Panc1 (cell line): ENCODE measurements around the gene SOCS1. TPM values are rescaled to one million over a fixed set of nuclear protein-coding genes. Genes with fewer than 3 reads are reported as not detected.

Experiments
- ATAC-seq: fragments of 200-7000 bp; cut with Tn5 transposase; 2 replicates; pipeline ENCODE4 v1.9.1; 2020; ENCODE audit warnings: mild to moderate bottlenecking, moderate library complexity
- BruUV-seq: library from RNA; stranded (reverse); fragments of 400-500 nt; replicated peaks from 2 replicates; lab custom pipeline; 2021; lab: Mats Ljungman, UMichigan
- CTCF ChIA-PET: fragments of 300-600 bp; sonication (Branson Sonifier 250); formaldehyde crosslinking; loops from one replicate; lab custom pipeline; 2022; ENCODE audit warnings: antibody characterized with exemption; lab: Charles Lee
- POLR2A ChIA-PET: fragments of 300-600 bp; sonication (Branson Sonifier 250); formaldehyde crosslinking; loops from one replicate; lab custom pipeline; 2022; ENCODE audit warnings: antibody characterized with exemption; lab: Charles Lee
- DNase-seq: peaks from one replicate; pipeline ENCODE4 v3.0.0-alpha.2; 2010; ENCODE audit warnings: low read depth, low spot score
- H3K27ac ChIP-seq: 2 replicates; pipeline ENCODE4 v1.5.1; 2011; ENCODE audit warnings: mild to moderate bottlenecking, low read length, inconsistent platforms
- H3K27me3 ChIP-seq: fragments of 200-500 bp; sonication (Bioruptor generic); 2 replicates; pipeline ENCODE4 v1.6.0; 2014; ENCODE audit warnings: low read length, inconsistent platforms; ENCODE audit not compliant: control insufficient read depth, insufficient read depth
- H3K36me3 ChIP-seq: fragments of 200-500 bp; sonication (Bioruptor generic); 2 replicates; pipeline ENCODE4 v1.5.1; 2014; ENCODE audit warnings: inconsistent platforms, mild to moderate bottlenecking, low read length, moderate library complexity; ENCODE audit not compliant: control insufficient read depth, insufficient read depth
- H3K4me1 ChIP-seq: 2 replicates; pipeline ENCODE4 v1.5.1; 2011; ENCODE audit warnings: inconsistent platforms, mild to moderate bottlenecking, low read length, moderate library complexity; ENCODE audit not compliant: control insufficient read depth, insufficient read depth
- H3K4me3 ChIP-seq, 2 experiments: 2 replicates each; pipeline ENCODE4 v1.5.1; 2011 to 2012; ENCODE audit warnings: low read depth in 2 of 2, low read length in 2 of 2, mild to moderate bottlenecking in 2 of 2, inconsistent platforms in 1 of 2, moderate library complexity in 1 of 2
- H3K9me3 ChIP-seq: fragments of 200-500 bp; sonication (Bioruptor generic); 2 replicates; pipeline ENCODE4 v1.5.1; 2014; ENCODE audit warnings: low read depth, mild to moderate bottlenecking, inconsistent platforms, low read length, moderate library complexity; ENCODE audit not compliant: control insufficient read depth, insufficient read depth
- CTCF ChIP-seq: fragments of 450-650 bp; IDR thresholded peaks from 2 replicates; pipeline ENCODE4 v1.5.1; 2017; ENCODE audit warnings: mild to moderate bottlenecking
- POLR2AphosphoS5 ChIP-seq: IDR thresholded peaks from 2 replicates; pipeline ENCODE4 v1.6.1; 2012; ENCODE audit warnings: mild to moderate bottlenecking, low read depth, low read length, moderate library complexity
- REST ChIP-seq, 2 experiments: IDR thresholded peaks; 2 replicates each; pipeline ENCODE4 v1.6.1; 2011 to 2012; ENCODE audit warnings: low read depth in 2 of 2, control low read depth in 1 of 2, low read length in 1 of 2, mild to moderate bottlenecking in 1 of 2, moderate library complexity in 1 of 2; ENCODE audit not compliant: insufficient read depth in 1 of 2
- SIN3A ChIP-seq: IDR thresholded peaks from 2 replicates; pipeline ENCODE4 v1.6.1; 2012; ENCODE audit warnings: low read depth, mild to moderate bottlenecking, low read length, moderate library complexity, borderline replicate concordance; ENCODE audit not compliant: insufficient read depth
- TCF7L2 ChIP-seq: IDR thresholded peaks from 2 replicates; pipeline ENCODE4 v1.6.1; 2011; ENCODE audit warnings: mild to moderate bottlenecking, low read depth, low read length, inconsistent platforms
- in situ Hi-C: cut with HindIII; loops from 2 replicates; pipeline ENCODE4 v1.10.0; 2016; ENCODE audit warnings: low sequenced_read_pairs, low pct_unique_long_range_greater_than_20kb
- intact Hi-C: fragments of 100-400 bp; cut with micrococcal nuclease; formaldehyde crosslinking; loops from one replicate; pipeline ENCODE4 v1.10.0; 2022; ENCODE audit not compliant: unreplicated experiment
- total RNA-seq: library from RNA; stranded (reverse); gene quantifications from one replicate; pipeline ENCODE4 v1.2.1, GENCODE V29; 2021; ENCODE audit not compliant: unreplicated experiment

SOCS1 gene
- total RNA-seq, 1 experiment from 2014 or later = 4.8 TPM

GRCh38 chr16:11254913-11255736 is 879 bp downstream of the SOCS1 start:
- intact Hi-C loops = loop anchor here (5.0 kb wide), 2 partner anchors 102 to 303 kb away; no protein-coding TSS in a partner anchor
- peak overlapping the region; percentile 66 to 70 for H3K4me3 ChIP-seq
- TF ChIP-seq SIN3A (0 out of 2 replicates have a peak, but pooled peaks have one; percentile 20), POLR2AphosphoS5 (no peak)
- no TSS peak for BruUV-seq
- no peaks in the 10 kb centered on the region for H3K27me3 ChIP-seq
- CTCF ChIA-PET = interaction anchor here (0.5 to 2.3 kb wide), 17 partner anchors 9 to 291 kb away, joined by 3 to 17 read pairs (median 4); no protein-coding TSS in a partner anchor
- no peak for DNase-seq
- 0 out of 2 replicates have a peak, but pooled peaks have one; percentile 12 for ATAC-seq
- H3K27ac ChIP-seq = peak overlapping the region; percentile 49; the same call in 1 of the 2 replicates
- peaks cover 15% of the 10 kb centered on the region for H3K4me1 ChIP-seq
- in situ Hi-C loops = no loop called here
- POLR2A ChIA-PET = interaction anchor here (0.6 to 1.3 kb wide), 8 partner anchors 10 to 288 kb away, joined by 3 to 8 read pairs (median 4); no protein-coding TSS in a partner anchor
- H3K36me3 ChIP-seq = no peaks in the 10 kb centered on the region
- no peaks in the 10 kb centered on the region for H3K9me3 ChIP-seq

GRCh38 chr16:11253995-11254912 is 1.8 kb downstream of the SOCS1 start:
- TSS peak; percentile 88 for BruUV-seq
- ATAC-seq (no peak), DNase-seq (no peak)
- Histone ChIP-seq H3K27ac (peak overlapping the region; percentile 54; the same call in 1 of the 2 replicates), H3K9me3 (no peaks in the 10 kb centered on the region), H3K4me1 (peaks cover 14% of the 10 kb centered on the region), H3K27me3 (no peaks in the 10 kb centered on the region), H3K4me3 (peak overlapping the region; percentile 66 to 70), H3K36me3 (no peaks in the 10 kb centered on the region)
- TF ChIP-seq TCF7L2 (no peak), REST (IDR thresholded peaks at IDR 0.05; ENCODE audit: insufficient read depth in 1 of 2, low read depth in 2 of 2, low read length in 1 of 2) (no peak), POLR2AphosphoS5 (no peak), CTCF (no peak), SIN3A (no peak)
- ChIA-PET CTCF (interaction anchor here (0.6 to 1.4 kb wide), 3 partner anchors 40 to 289 kb away, joined by 3 to 5 read pairs (median 4); no protein-coding TSS in a partner anchor), POLR2A (interaction anchor here (0.6 kb wide), 3 partner anchors 65 to 283 kb away, joined by 3 to 6 read pairs (median 4); no protein-coding TSS in a partner anchor)
- in situ Hi-C loops (no loop called here), intact Hi-C loops (no loop called here)
